ENCODE data around the gene RTL10. TPM values are rescaled to one million over a fixed set of nuclear protein-coding genes. Genes with fewer than 3 reads are reported as not detected.

Gene RTL10, protein sequence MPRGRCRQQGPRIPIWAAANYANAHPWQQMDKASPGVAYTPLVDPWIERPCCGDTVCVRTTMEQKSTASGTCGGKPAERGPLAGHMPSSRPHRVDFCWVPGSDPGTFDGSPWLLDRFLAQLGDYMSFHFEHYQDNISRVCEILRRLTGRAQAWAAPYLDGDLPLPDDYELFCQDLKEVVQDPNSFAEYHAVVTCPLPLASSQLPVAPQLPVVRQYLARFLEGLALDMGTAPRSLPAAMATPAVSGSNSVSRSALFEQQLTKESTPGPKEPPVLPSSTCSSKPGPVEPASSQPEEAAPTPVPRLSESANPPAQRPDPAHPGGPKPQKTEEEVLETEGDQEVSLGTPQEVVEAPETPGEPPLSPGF
- total RNA-seq = 10 to 100 TPM in 3 of 4 donors, 1 to 10 TPM in 1; 6.8 to 24.3 (median 17.7) TPM

DNA sequence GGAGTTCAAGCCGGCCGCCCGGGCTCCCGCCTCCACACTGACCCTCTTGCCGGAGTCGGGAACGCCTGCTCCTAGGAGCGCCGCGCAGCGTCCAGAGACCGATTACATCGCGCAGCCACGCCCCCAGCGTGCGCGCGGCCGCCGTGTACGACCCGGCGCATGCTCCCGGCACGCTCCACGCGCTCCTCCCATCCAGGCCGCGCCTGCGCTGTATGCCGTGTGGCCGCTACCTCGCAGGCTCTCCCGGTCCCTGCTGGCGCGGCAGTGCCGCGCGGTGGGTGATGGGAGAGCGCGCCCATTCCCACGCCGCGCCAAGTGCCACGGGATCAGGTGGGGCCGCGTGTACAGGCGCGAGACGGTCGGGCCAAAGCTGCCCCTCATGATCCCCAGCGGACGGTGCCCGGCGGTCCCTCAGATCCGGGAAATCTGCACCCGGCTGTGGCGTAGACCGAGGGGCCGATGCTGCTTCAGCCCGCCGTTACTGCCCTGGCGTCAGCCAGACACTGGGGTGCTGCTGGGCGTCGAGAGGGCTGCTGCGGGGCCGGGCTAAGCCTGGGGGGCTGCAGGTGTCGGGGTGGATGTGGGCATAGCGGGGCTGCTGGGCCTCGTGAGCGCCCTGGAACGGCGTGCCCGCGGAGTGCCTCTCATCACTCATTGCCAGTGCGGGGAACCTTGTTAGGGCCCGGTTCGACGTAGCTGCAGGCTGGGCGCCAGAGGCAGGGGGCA, at the start of gene RTL10, which contains the start of gene GNB1L:
TSS of gene RTL10 (minus strand) at position 97 of the 726 bp plus-strand sequence. CDS start 2,613 bp downstream, outside the sequence.
TSS of gene GNB1L (minus strand) at position 97 of the 726 bp plus-strand sequence. CDS start 33,519 bp downstream, outside the sequence.
- DNase-seq = peak; percentile 95 to 98
- Histone ChIP-seq H3K4me3 (peak within 1 kb of the TSS; percentile 77 to 81), H3K27ac (peak within 1 kb of the TSS; percentile 90 to 92), H3K27me3 (no peaks in the 10 kb centered on the region), H3K4me1 (peaks cover 0 to 12% of the 10 kb centered on the region in 2 donors), H3K36me3 (no peaks in the 10 kb centered on the region), H3K9me3 (no peaks in the 10 kb centered on the region)
- TF ChIP-seq POLR2A (IDR thresholded peaks at IDR 0.05) = peak; percentile 95 to 98
- TF ChIP-seq, protein P1, sequence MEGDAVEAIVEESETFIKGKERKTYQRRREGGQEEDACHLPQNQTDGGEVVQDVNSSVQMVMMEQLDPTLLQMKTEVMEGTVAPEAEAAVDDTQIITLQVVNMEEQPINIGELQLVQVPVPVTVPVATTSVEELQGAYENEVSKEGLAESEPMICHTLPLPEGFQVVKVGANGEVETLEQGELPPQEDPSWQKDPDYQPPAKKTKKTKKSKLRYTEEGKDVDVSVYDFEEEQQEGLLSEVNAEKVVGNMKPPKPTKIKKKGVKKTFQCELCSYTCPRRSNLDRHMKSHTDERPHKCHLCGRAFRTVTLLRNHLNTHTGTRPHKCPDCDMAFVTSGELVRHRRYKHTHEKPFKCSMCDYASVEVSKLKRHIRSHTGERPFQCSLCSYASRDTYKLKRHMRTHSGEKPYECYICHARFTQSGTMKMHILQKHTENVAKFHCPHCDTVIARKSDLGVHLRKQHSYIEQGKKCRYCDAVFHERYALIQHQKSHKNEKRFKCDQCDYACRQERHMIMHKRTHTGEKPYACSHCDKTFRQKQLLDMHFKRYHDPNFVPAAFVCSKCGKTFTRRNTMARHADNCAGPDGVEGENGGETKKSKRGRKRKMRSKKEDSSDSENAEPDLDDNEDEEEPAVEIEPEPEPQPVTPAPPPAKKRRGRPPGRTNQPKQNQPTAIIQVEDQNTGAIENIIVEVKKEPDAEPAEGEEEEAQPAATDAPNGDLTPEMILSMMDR (IDR thresholded peaks at IDR 0.05) = peak; percentile 16 to 48 (median 22)
- intact Hi-C loops (cut with DNase I; ENCODE audit: low total_unique reads) = no loop called here

DNA sequence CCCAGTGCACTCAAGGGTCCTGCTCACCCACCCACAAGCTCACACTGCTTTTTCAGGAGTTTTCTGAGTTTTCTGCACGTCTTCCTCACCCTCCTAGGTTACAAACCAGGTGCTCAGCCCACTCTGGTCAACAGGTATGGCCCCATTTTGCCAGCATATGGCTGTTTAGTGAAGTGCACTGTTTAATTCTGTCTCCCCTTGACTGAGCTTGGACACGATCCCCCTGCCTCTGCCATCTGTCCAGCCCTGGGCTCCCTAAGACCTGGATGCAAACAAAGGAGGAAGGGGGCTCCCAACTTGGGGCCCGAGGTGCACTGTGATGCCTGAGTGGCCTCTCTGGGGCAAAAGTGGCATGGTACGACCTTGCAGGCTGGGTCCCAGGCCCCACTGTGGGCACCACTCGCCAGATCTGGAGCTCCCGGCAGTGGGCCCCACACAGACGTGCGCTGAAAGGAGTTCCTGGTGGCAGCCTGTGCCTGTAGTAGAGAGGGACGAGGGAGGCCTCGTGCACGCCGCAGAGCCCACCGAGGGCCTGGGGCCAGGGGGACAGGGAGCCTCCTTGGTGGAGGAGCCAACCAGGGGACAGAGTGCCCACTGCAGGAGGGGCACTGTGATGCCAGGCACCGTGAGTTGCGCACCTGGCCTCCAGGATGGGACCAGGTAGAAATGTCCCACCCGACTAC, 49.6 kb upstream of the RTL10 start:
- no peaks in the 10 kb centered on the region for H3K9me3 ChIP-seq
- no peaks in the 10 kb centered on the region for H3K36me3 ChIP-seq
- H3K27me3 ChIP-seq = no peaks in the 10 kb centered on the region
- no peaks in the 10 kb centered on the region for H3K4me1 ChIP-seq
- no peak overlapping the region for H3K27ac ChIP-seq
- no peak for DNase-seq
- TF ChIP-seq, protein P1 (IDR thresholded peaks at IDR 0.05) = no peak
- no peak for TF ChIP-seq POLR2A (IDR thresholded peaks at IDR 0.05)
- intact Hi-C loops (cut with DNase I; ENCODE audit: low total_unique reads) = no loop called here
- no peak overlapping the region for H3K4me3 ChIP-seq

DNA sequence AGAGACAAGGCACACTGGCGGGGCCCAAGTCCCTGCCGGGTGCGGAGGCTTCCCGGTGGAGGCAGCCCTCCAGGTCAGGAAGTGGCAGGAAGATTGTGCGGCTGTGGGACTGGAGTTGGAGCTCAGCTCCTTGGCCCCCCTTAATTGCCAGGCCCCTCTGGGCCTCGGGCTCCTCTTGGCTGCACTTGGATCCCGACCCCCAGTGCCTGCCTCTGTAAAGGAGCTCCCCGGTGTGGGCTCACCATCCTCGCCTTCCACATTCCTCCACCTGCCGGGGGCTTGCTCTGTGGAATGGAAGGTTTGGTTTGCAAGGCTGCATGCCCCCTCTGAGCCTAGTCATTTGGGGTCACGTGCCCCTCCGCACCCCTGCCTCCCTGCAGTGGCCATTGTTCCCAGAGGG, 48.8 kb upstream of the RTL10 start:
- no peaks in the 10 kb centered on the region for H3K4me1 ChIP-seq
- H3K4me3 ChIP-seq = no peak overlapping the region
- intact Hi-C loops (cut with DNase I; ENCODE audit: low total_unique reads) = no loop called here
- DNase-seq = no peak
- no peaks in the 10 kb centered on the region for H3K27me3 ChIP-seq
- no peaks in the 10 kb centered on the region for H3K9me3 ChIP-seq
- TF ChIP-seq POLR2A (IDR thresholded peaks at IDR 0.05) = no peak
- TF ChIP-seq, protein P1 (IDR thresholded peaks at IDR 0.05) = no peak
- no peak overlapping the region for H3K27ac ChIP-seq
- H3K36me3 ChIP-seq = no peaks in the 10 kb centered on the region

DNA sequence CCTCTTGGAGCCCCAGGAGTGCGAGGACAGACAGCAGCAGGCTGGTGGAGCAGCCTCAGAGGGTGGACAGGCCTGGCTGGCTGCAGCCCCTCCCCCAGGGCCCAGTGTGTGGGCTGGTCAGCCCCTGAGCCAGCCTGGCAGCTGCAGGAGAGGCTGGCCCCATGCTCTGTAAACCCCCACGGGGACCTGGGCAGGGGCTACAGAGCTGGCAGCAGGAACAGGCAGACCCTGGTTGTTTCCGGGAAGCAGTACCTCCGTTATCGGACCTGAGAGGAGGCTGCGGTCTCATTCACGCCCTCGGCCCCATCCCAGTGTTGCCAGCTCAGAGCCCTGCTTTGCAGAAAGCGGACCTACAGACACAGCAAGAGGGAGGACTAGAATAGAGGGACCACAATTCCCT, 48.4 kb upstream of the RTL10 start:
- Histone ChIP-seq H3K4me3 (no peak overlapping the region), H3K27me3 (no peaks in the 10 kb centered on the region), H3K9me3 (no peaks in the 10 kb centered on the region), H3K4me1 (no peaks in the 10 kb centered on the region), H3K27ac (no peak overlapping the region), H3K36me3 (no peaks in the 10 kb centered on the region)
- intact Hi-C loops (cut with DNase I; ENCODE audit: low total_unique reads) = no loop called here
- TF ChIP-seq POLR2A (IDR thresholded peaks at IDR 0.05) = no peak
- TF ChIP-seq, protein P1 (IDR thresholded peaks at IDR 0.05) = no peak
- no peak for DNase-seq
